WTC11 (cell line): Measurements from ENCODE around the gene PTPN9.

Source experiments
- ATF1 ChIP-seq: sonication (generic); formaldehyde crosslinking; IDR thresholded peaks from 2 replicates; pipeline ENCODE4 v1.8.1; 2023; ENCODE audit warnings: mild to moderate bottlenecking, moderate library complexity, missing genetic modification reagents
- CREM ChIP-seq: sonication (generic); formaldehyde crosslinking; IDR thresholded peaks from 2 replicates; pipeline ENCODE4 v1.8.1; 2022; ENCODE audit warnings: mild to moderate bottlenecking, missing genetic modification reagents, moderate library complexity
- JUN ChIP-seq: sonication (generic); formaldehyde crosslinking; IDR thresholded peaks from 2 replicates; pipeline ENCODE4 v1.8.0; 2023; ENCODE audit warnings: mild to moderate bottlenecking, missing genetic modification reagents
- NR3C1 ChIP-seq: sonication (generic); formaldehyde crosslinking; conservative IDR thresholded peaks from 2 replicates; pipeline ENCODE4 v1.8.1; 2023; ENCODE audit warnings: low read depth, mild to moderate bottlenecking, missing genetic modification reagents
- SP1 ChIP-seq: sonication (generic); formaldehyde crosslinking; conservative IDR thresholded peaks from 2 replicates; pipeline ENCODE4 v1.8.1; 2022; ENCODE audit warnings: missing genetic modification reagents
- TEAD4 ChIP-seq: sonication (generic); formaldehyde crosslinking; IDR thresholded peaks from 2 replicates; pipeline ENCODE4 v1.8.0; 2022; ENCODE audit warnings: mild to moderate bottlenecking, missing genetic modification reagents
- ZBTB21 ChIP-seq: sonication (generic); formaldehyde crosslinking; IDR thresholded peaks from 2 replicates; pipeline ENCODE4 v1.8.1; 2023; ENCODE audit warnings: mild to moderate bottlenecking, missing genetic modification reagents, borderline replicate concordance
- TF ChIP-seq, protein P1 (sequence below): sonication (generic); formaldehyde crosslinking; IDR thresholded peaks from 2 replicates; pipeline ENCODE4 v1.8.1; 2023; ENCODE audit warnings: mild to moderate bottlenecking, missing genetic modification reagents
- TF ChIP-seq, protein P2 (sequence below): sonication (generic); formaldehyde crosslinking; IDR thresholded peaks from 2 replicates; pipeline ENCODE4 v1.8.1; 2022; ENCODE audit warnings: low read depth, mild to moderate bottlenecking, moderate library complexity, missing genetic modification reagents, borderline replicate concordance
- TF ChIP-seq, protein P3 (sequence below): sonication (generic); formaldehyde crosslinking; IDR thresholded peaks from 2 replicates; pipeline ENCODE4 v1.8.1; 2022; ENCODE audit warnings: low read depth, missing genetic modification reagents, borderline replicate concordance
- TF ChIP-seq, protein P4 (sequence below): fragments of 200-600 bp; IDR thresholded peaks from 2 replicates; pipeline ENCODE4 v1.8.0; 2022; ENCODE audit warnings: antibody characterized with exemption
- TF ChIP-seq, protein P5 (sequence below): sonication (generic); formaldehyde crosslinking; conservative IDR thresholded peaks from 2 replicates; pipeline ENCODE4 v1.8.1; 2022; ENCODE audit warnings: mild to moderate bottlenecking, missing genetic modification reagents

DNA sequence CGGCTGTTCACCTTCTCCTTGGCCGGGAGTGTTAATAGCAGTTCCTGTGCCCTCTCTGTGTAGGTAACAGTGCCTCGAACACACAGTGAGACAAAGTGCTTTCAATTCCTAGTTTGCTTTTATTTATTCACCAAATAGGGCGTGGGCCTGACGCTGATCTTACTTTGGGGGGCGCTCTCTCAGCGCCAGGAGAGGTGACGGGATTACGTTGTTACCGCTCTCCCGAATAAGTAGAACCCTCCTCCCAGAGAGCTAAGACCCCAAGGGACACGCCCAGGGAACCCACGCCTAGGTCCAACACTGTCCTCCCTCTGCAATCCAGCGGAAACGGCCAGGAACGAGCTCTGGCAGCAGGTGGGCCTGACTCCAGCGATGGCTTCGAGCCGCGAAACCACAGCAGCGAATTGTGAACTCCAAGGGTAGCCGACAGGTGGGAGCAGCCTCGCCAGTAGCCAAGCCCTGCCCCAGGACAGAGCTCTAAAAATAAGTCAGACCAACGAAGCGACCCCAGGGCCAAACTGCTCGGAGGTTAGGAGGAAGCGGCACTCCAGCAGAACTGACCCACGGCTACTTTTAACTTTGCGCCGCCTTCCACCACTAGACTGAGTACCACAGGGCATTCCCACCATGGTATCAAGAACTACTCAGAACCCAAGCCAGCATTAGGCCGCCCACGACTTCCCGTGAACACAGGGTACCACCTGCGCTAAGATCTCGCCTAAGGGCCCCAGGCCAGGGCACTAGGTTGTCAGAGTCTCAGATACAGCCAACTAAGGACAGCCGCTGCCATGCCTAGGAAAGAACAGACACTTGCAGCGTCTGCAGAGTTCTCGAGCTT is 126.0 kb downstream of the PTPN9 start:
- TF ChIP-seq JUN (peak; percentile 17; the same call in 1 of the 2 replicates), ZBTB21 (CRISPR knock-in tag) (no peak), ATF1 (CRISPR knock-in tag) (no peak), TEAD4 (CRISPR knock-in tag) (no peak), SP1 (no peak), NR3C1 (CRISPR knock-in tag) (no peak), CREM (CRISPR knock-in tag) (0 out of 2 replicates have a peak, but pooled peaks have one; percentile 27)
- TF ChIP-seq, protein P1, sequence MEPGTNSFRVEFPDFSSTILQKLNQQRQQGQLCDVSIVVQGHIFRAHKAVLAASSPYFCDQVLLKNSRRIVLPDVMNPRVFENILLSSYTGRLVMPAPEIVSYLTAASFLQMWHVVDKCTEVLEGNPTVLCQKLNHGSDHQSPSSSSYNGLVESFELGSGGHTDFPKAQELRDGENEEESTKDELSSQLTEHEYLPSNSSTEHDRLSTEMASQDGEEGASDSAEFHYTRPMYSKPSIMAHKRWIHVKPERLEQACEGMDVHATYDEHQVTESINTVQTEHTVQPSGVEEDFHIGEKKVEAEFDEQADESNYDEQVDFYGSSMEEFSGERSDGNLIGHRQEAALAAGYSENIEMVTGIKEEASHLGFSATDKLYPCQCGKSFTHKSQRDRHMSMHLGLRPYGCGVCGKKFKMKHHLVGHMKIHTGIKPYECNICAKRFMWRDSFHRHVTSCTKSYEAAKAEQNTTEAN (CRISPR knock-in tag): no peak
- TF ChIP-seq, protein P2, sequence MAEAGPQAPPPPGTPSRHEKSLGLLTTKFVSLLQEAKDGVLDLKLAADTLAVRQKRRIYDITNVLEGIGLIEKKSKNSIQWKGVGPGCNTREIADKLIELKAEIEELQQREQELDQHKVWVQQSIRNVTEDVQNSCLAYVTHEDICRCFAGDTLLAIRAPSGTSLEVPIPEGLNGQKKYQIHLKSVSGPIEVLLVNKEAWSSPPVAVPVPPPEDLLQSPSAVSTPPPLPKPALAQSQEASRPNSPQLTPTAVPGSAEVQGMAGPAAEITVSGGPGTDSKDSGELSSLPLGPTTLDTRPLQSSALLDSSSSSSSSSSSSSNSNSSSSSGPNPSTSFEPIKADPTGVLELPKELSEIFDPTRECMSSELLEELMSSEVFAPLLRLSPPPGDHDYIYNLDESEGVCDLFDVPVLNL (CRISPR knock-in tag): no peak
- TF ChIP-seq, protein P3, sequence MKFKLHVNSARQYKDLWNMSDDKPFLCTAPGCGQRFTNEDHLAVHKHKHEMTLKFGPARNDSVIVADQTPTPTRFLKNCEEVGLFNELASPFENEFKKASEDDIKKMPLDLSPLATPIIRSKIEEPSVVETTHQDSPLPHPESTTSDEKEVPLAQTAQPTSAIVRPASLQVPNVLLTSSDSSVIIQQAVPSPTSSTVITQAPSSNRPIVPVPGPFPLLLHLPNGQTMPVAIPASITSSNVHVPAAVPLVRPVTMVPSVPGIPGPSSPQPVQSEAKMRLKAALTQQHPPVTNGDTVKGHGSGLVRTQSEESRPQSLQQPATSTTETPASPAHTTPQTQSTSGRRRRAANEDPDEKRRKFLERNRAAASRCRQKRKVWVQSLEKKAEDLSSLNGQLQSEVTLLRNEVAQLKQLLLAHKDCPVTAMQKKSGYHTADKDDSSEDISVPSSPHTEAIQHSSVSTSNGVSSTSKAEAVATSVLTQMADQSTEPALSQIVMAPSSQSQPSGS (CRISPR knock-in tag): no peak
- TF ChIP-seq, protein P4, sequence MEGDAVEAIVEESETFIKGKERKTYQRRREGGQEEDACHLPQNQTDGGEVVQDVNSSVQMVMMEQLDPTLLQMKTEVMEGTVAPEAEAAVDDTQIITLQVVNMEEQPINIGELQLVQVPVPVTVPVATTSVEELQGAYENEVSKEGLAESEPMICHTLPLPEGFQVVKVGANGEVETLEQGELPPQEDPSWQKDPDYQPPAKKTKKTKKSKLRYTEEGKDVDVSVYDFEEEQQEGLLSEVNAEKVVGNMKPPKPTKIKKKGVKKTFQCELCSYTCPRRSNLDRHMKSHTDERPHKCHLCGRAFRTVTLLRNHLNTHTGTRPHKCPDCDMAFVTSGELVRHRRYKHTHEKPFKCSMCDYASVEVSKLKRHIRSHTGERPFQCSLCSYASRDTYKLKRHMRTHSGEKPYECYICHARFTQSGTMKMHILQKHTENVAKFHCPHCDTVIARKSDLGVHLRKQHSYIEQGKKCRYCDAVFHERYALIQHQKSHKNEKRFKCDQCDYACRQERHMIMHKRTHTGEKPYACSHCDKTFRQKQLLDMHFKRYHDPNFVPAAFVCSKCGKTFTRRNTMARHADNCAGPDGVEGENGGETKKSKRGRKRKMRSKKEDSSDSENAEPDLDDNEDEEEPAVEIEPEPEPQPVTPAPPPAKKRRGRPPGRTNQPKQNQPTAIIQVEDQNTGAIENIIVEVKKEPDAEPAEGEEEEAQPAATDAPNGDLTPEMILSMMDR: no peak; the same call in 1 of the 2 replicates
- TF ChIP-seq, protein P5, sequence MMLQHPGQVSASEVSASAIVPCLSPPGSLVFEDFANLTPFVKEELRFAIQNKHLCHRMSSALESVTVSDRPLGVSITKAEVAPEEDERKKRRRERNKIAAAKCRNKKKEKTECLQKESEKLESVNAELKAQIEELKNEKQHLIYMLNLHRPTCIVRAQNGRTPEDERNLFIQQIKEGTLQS (CRISPR knock-in tag): no peak
